Measurements from ENCODE around the gene TTLL11.

- TF ChIP-seq CTCF (IDR thresholded peaks at IDR 0.05) (no peak), POLR2A (IDR thresholded peaks at IDR 0.05) (no peak)
Observed at GRCh38 chr9:121921444-121921843, 171.7 kb downstream of the TTLL11 start.

All from uterus (tissue), 2 donors.